ENCODE data around the gene AIP.

The AIP gene

GRCh38 chr11:67504950-67505581 is 22.2 kb downstream of the AIP start, which contains the start of gene PITPNM1:
Gene PITPNM1 (minus strand): TSS chr11:67505363. CDS start chr11:67504180, 1,183 bp downstream.
- TF ChIP-seq, protein P1, sequence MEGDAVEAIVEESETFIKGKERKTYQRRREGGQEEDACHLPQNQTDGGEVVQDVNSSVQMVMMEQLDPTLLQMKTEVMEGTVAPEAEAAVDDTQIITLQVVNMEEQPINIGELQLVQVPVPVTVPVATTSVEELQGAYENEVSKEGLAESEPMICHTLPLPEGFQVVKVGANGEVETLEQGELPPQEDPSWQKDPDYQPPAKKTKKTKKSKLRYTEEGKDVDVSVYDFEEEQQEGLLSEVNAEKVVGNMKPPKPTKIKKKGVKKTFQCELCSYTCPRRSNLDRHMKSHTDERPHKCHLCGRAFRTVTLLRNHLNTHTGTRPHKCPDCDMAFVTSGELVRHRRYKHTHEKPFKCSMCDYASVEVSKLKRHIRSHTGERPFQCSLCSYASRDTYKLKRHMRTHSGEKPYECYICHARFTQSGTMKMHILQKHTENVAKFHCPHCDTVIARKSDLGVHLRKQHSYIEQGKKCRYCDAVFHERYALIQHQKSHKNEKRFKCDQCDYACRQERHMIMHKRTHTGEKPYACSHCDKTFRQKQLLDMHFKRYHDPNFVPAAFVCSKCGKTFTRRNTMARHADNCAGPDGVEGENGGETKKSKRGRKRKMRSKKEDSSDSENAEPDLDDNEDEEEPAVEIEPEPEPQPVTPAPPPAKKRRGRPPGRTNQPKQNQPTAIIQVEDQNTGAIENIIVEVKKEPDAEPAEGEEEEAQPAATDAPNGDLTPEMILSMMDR (IDR thresholded peaks at IDR 0.05; ENCODE audit: insufficient read depth, low read depth, low read length, missing control alignments): no peak
- peak; percentile 75 for DNase-seq (ENCODE audit: low read depth)
- peak within 1 kb of the TSS; percentile 77 for H3K4me3 ChIP-seq (ENCODE audit: low read length)

DNA sequence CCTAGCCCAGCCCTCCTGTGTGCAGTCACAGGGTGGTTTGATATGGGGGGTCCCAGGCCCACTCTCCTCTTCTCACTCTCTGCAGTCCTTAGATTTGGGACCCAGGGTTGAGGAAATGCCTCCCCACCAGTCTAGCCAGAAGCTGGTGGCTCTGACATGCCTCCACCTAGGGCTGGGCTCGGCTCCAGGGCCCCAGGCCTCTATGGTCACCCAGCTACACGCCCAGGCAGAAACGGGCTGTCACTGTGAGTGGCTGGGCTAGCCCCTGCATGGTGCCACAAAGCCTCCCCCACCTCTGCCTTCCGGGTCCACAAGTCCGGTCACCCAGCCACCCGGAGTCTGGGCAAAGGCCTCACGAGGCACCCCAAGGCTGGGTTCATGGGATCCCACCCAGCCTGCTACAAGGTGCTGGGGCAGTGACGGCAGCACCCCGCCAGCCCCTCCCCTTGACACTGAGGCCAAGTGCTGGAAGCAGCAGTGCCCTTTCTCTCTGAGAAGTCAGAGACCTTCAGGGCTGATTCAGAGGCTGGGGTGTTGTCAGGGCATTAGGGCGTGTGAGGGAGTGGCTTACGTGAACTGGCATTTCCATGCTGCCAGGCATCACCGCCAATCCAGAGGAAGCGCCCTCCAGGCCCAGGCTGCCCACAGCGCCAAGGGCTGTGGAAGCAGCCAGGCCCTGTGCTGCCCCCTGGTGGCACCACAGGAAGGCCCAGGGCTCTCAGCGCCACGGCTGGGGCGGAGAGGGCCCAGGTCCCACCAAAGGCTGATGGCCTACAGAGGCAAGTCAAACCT is 23.0 kb downstream of the AIP start:
- TF ChIP-seq, protein P1 (IDR thresholded peaks at IDR 0.05; ENCODE audit: insufficient read depth, low read depth, low read length, missing control alignments): peak; percentile 96
- peak; percentile 98 for DNase-seq (ENCODE audit: low read depth)
- H3K4me3 ChIP-seq (ENCODE audit: low read length): peak overlapping the region; percentile 77

GRCh38 chr11:67506426-67507051 is 23.7 kb downstream of the AIP start:
- no peak for DNase-seq (ENCODE audit: low read depth)
- TF ChIP-seq, protein P1 (IDR thresholded peaks at IDR 0.05; ENCODE audit: insufficient read depth, low read depth, low read length, missing control alignments): no peak
- H3K4me3 ChIP-seq (ENCODE audit: low read length): no peak overlapping the region

DNA sequence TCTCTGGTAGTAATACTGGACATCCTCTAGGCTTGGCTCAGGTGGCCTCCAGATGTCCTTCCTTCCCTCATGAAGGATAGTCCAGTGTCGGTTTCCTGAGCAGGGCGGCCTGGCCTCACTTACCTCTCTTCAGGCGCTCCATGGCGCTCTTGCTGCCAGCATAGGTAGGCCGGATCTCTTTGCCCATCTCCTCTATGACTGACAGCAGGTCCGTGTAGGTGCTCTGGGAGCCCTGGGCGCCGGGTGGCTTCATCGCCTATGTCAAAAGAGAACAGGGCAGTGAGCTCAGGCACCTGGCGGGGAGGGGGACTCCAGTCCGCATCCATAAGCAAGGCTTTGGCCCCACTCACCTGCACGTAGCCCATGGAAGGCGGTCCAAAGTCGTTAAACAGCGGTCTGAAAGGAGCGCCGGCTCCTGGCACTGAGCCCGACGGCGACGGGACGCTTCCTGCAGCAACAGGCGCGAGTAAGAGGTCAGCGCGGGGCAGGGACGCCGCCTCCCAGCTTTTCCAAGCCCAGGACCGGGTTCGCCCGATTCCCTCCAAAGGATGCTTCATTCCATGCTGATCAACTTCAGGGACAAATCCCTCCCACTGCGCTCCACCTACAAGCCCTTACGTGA is 24.5 kb downstream of the AIP start:
- DNase-seq (ENCODE audit: low read depth): peak; percentile 84
- peak overlapping the region; percentile 69 for H3K4me3 ChIP-seq (ENCODE audit: low read length)
- TF ChIP-seq, protein P1 (IDR thresholded peaks at IDR 0.05; ENCODE audit: insufficient read depth, low read depth, low read length, missing control alignments): no peak

DNA sequence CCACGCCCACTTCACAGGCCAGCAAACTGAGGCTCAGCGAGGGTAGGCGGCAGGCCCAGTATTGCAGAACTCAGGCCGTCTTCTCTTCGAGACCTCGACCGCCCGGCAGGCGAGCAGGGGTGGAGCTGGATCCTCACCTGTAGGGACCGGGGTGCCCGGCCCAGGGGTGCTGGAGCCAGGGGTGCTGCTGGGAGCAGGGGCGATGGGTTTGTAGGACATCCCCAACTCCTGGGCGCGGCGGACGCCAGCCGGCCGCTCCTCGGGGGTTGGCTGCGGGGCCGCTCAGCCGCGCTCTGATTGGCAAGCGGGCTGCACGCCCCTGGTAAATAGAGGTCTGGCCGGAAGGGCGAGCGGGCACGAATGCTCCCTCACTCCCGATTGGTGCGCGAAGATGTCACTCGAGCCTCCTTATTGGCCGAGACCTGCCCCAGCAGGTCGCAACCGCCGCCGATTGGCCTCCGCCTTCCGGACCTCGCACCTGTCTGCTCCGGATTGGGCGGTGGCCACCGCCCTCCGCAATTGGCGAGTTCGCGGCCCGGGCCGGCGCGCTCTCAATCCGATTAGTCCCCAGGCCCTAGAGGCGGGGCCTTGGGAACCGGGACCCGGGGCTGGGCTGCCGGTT is 25.1 kb downstream of the AIP start, which contains the start of gene CDK2AP2:
CDK2AP2 (minus strand) TSS at position 299 of the 622 bp plus-strand sequence; CDS start at position 219, 80 bp downstream.
- DNase-seq (ENCODE audit: low read depth): peak; percentile 100
- H3K4me3 ChIP-seq (ENCODE audit: low read length): peak within 1 kb of the TSS; percentile 75
- TF ChIP-seq, protein P1 (IDR thresholded peaks at IDR 0.05; ENCODE audit: insufficient read depth, low read depth, low read length, missing control alignments): no peak

GRCh38 chr11:67508486-67509121 is 25.8 kb downstream of the AIP start:
- TF ChIP-seq, protein P1 (IDR thresholded peaks at IDR 0.05; ENCODE audit: insufficient read depth, low read depth, low read length, missing control alignments): no peak
- H3K4me3 ChIP-seq (ENCODE audit: low read length): peak overlapping the region; percentile 75
- DNase-seq (ENCODE audit: low read depth): peak; percentile 95

All from epithelial cell of esophagus (primary cell).